ENCODE results near the gene MOB3B.

DNA sequence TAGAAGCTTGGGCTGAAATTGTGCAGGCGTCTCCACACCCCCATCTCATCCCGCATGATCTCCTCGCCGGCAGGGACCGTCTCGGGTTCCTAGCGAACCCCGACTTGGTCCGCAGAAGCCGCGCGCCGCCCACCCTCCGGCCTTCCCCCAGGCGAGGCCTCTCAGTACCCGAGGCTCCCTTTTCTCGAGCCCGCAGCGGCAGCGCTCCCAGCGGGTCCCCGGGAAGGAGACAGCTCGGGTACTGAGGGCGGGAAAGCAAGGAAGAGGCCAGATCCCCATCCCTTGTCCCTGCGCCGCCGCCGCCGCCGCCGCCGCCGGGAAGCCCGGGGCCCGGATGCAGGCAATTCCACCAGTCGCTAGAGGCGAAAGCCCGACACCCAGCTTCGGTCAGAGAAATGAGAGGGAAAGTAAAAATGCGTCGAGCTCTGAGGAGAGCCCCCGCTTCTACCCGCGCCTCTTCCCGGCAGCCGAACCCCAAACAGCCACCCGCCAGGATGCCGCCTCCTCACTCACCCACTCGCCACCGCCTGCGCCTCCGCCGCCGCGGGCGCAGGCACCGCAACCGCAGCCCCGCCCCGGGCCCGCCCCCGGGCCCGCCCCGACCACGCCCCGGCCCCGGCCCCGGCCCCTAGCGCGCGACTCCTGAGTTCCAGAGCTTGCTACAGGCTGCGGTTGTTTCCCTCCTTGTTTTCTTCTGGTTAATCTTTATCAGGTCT is 43.5 kb upstream of the MOB3B start, which contains the start of gene C9orf72:
- TF ChIP-seq, protein P1, sequence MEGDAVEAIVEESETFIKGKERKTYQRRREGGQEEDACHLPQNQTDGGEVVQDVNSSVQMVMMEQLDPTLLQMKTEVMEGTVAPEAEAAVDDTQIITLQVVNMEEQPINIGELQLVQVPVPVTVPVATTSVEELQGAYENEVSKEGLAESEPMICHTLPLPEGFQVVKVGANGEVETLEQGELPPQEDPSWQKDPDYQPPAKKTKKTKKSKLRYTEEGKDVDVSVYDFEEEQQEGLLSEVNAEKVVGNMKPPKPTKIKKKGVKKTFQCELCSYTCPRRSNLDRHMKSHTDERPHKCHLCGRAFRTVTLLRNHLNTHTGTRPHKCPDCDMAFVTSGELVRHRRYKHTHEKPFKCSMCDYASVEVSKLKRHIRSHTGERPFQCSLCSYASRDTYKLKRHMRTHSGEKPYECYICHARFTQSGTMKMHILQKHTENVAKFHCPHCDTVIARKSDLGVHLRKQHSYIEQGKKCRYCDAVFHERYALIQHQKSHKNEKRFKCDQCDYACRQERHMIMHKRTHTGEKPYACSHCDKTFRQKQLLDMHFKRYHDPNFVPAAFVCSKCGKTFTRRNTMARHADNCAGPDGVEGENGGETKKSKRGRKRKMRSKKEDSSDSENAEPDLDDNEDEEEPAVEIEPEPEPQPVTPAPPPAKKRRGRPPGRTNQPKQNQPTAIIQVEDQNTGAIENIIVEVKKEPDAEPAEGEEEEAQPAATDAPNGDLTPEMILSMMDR (IDR thresholded peaks at IDR 0.05), result no peak
- TF ChIP-seq POLR2A (IDR thresholded peaks at IDR 0.05), result peak; percentile 87
